Hematopoietic multipotent progenitor cell (in vitro differentiated cells): ENCODE results near the gene RABL6. TPM values are rescaled to one million over a fixed set of nuclear protein-coding genes. Genes with fewer than 3 reads are reported as not detected.
"Not testable (repeated sequence)": the region's sequence is repeated elsewhere in the genome, so short reads cannot be mapped to it uniquely, and the experiment has no call there.

ENCODE experiments used
- DNase-seq, 3 donors: peaks; one replicate each; pipeline ENCODE4 v3.0.0-alpha.2; 2011 to 2015; ENCODE audit warnings: low read depth in 2 of 3, low spot score in 2 of 3
- small RNA-seq: library from RNA; depleted of rRNA; stranded (forward); fragments of <200 nt; gene quantifications from one replicate; pipeline ENCODE3, GENCODE V24; 2012
- total RNA-seq: library from RNA; depleted of rRNA; stranded (reverse); fragments of >200 nt; gene quantifications from one replicate; pipeline ENCODE4 v1.2.3, GENCODE V29; 2012

The RABL6 gene
- total RNA-seq, 1 donor = 66.8 TPM

DNA sequence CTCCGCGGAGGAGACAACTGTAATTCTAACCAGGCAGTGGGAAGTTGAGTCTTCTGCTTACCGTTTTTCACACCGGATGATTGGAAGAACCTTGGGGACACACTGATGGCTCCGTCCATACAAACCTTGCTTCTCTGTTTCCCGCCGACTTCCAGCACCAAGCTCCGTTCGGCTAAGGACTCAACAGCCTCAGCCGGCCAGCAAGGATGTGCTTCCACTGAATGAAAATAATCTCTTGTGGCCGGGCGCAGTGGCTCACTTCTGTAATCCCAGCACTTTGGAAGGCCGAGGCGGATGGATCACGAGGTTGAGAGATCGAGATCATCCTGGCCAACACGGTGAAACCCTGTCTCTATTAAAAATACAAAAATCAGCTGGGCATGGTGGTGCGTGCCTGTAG lies 60.2 kb downstream of the RABL6 start:
- DNase-seq = no peak

DNA sequence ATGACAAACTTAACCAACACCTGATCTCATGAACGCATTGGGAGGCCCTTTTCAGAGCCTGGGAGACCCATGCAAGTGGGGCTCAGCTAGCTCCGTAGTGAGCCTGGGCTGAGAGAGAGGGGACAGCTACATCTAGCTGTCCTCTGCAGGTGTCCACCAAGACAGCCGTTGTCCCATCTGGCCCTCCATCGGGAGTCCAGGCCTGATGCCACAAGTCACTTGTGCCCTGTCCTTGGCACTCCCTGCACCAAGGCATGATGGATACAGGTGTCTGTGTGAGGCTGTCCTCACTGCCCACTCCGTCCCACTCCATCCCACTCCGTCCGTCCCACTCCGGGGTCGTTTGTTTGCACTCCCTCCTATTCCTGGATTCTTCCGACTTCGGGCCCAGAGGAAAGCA lies 60.9 kb downstream of the RABL6 start:
- no peak for DNase-seq

- DNase-seq = not testable (repeated sequence)
Measured at GRCh38 chr9:136869611-136870010, 61.9 kb downstream of the RABL6 start.

- DNase-seq = no peak
Measured at GRCh38 chr9:136875155-136875554, 67.4 kb downstream of the RABL6 start.

DNA sequence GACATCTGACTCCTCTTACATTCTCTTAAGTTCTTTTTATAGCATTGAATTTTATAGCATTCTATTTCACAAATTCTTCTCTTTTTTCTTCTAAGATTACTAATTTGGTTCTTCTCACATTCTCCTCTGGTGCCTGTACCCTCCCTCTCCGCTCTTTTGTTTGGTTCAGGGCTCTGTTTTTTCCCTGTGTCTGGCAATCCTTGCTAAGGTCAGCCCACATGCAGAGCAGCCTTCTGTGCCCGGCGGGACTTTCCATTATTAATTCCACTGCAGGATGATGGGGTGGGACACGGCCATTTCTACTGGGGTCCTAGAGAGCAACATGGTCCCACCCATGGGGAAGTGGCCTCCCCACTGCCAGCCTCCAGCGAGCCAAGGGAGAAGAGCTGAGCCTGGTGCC lies 68.7 kb downstream of the RABL6 start:
- no peak for DNase-seq

GRCh38 chr9:136880651-136881050 lies 72.9 kb downstream of the RABL6 start:
- no peak for DNase-seq

GRCh38 chr9:136881691-136882108 lies 74.0 kb downstream of the RABL6 start:
- DNase-seq = peak in 1 of 3 donors; percentile 46

DNA sequence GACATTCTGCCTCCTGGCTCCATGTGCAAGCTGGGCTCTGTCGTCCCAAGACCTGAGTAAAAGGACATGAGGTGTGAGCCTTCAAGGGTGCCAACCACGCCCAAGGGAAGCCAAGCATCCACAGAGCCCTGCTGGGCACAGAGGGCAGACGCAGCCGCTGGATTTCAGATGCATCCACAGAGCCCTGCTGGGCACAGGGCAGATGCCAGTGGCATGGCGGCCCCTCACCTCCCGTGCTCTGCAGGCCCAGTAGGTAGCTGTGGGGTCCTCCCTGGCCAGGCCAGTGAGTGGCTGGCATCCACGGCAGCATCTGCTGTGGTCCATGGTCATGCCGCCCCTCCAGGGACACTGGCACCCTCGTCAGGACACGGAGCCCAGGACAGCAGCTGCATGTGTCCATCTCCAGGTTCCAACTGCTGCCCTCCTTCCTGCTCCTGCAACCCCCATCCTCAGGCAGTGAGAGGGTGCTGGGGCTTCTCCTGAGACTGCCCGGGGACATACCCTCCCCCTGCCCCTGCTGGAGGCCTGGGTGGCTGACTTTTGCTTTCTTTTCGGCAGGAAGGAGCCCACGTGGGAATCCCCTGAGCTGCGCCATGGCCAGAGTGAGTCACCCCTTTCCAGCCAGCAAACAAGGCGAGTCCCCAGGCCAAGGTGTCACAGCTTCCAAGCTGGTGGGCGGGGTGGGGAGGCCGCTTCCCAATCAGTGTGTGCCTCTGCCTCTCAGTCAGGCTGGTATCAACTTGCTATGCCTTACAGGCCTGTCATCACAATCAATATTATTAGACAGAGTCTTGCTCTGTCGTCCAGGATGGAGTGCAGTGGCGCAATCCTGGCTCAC lies 74.6 kb downstream of the RABL6 start:
- peak; percentile 47 to 91 (median 90) for DNase-seq

GRCh38 chr9:136882947-136883283 lies 75.2 kb downstream of the RABL6 start:
- DNase-seq = not testable (repeated sequence)

DNA sequence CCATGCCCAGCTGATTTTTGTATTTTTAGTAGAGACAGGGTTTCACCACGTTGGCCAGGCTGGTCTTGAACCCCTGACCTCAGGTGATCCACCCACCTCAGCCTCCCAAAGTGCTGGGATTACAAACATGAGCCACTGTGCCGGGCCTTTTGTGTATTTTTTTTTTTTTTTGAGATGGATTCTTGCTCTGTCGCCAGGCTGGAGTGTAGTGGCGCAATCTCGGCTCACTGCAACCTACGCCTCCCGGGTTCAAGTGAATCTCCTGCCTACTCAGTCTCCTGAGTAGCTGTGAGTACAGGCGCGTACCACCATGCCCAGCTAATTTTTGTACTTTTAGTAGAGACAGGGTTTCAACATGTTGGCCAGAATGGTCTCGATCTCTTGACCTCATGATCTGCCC lies 75.9 kb downstream of the RABL6 start:
- DNase-seq = not testable (repeated sequence)

GRCh38 chr9:136885950-136886578 lies 78.3 kb downstream of the RABL6 start, which contains the start of gene TRAF2:
Gene TRAF2 (plus strand): TSS chr9:136886516. CDS start chr9:136898741, 12,225 bp downstream.
- DNase-seq = peak; percentile 98 to 99 (median 98)

DNA sequence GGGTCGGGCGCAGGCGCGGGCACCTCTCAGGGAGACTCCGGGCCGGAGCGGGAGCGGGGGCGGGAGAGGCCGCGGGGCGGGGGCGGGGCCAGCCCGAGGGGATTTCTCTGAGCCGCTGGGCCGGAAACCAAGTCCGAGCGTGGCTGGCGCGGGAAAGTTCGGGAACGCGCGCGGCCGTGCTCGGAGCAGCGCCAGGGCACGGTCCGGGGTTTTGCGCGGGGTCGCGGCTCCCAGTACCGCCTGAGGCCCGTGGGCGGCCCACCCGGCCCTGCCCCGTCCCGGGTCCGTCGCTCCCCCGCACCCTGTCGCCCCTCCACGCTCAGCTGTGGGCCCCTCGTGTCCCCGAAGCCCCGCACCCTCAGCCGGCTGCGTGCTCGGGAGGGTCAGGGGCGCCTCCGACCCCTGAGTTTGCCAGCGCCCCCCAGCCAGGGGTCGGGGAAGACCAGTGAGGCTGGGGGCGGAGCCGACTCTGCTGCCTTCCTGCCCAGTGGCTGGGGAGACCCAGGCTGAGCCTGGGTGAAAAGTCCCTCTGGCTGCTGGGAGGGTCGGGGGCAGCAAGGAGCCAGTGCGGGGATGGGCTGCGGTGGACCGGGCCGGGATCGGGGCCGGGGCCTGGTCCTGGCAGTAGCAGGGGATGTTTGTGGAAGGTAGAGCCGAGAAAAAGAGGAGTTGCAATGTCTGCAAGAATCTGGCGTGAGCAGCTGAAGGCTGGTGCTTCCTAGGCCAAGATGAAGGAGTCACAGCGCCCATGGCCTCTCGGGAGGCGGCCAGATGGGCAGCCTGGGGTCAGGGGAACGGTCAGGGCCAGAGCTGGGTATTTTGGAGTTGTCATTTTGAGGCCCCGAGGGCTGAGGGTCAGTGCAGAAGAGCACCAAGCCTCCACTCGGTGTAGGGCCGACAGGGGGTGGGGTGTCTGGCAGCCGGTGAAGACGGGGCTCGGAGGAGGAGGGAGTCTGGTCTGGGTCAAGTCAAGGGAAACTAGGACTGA lies 79.2 kb downstream of the RABL6 start:
- peak in 2 of 3 donors; percentile 32 to 59 for DNase-seq

DNA sequence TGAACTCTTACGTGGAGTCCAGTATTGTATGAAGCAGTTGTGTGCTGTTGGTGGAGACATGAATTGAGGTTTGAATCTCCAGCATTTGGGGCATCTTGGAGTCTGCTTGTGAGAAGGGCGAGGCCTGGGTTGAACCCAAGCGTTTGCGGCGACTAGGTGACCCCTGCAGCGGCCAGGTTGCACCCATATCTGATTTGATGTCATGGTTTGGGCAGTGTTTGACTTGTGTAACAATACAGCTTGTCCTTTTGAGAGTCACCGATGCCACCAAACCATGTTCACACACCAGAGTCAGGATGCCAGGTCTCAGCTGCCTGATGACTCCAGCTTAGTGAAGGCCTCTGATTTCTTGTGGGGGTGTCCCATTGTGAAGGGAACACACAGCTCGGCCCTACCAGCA lies 80.7 kb downstream of the RABL6 start:
- no peak for DNase-seq

- DNase-seq = no peak
Measured at GRCh38 chr9:136889858-136890257, 82.1 kb downstream of the RABL6 start.

DNA sequence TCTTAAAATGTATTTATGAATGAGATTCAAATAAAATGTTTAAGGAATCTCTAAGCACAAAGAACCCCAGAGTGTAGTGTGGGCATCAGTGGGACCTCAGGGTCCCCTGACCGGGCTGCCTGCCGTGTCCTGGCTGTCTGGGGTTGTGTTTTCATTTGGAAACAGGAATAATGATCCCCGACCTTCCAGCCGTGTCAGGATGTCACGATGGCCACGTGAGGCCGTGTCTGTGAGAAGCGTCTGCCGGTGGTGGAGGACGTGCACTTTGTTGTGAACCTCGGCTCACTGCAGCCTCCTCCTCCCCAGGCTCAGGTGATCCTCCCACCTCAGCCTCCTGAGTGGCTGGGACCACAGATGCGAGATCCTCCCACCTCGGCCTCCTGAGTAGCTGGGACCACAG lies 82.9 kb downstream of the RABL6 start:
- no peak for DNase-seq

Small RNA genes within 50 kb of the gene (small RNA-seq; reads per million reads assigned to genes)
- gene AL355987.2 = not detected
- gene ATP6V1G1P3 = not detected
- not detected for gene MIR4292
- 0.41 reads per million for gene MIR4479

Other genes with a start within 250 kb of the RABL6 start
- 272 TPM for gene EGFL7, start 145.0 kb upstream of the RABL6 start, total RNA-seq
- 76.5 TPM for gene AGPAT2, start 120.5 kb upstream of the RABL6 start, total RNA-seq
- gene DIPK1B, start 95.4 kb upstream of the RABL6 start, total RNA-seq = 227 TPM
- gene LCN10, start 65.0 kb upstream of the RABL6 start, total RNA-seq = 1.3 TPM
- 0.81 TPM for gene LCN6, start 59.4 kb upstream of the RABL6 start, total RNA-seq
- gene LCN8, start 49.7 kb upstream of the RABL6 start, total RNA-seq = not detected
- gene LCN15, start 43.4 kb upstream of the RABL6 start, total RNA-seq = not detected
- 47.1 TPM for gene TMEM141, start 16.6 kb upstream of the RABL6 start, total RNA-seq
- gene CCDC183, start 11.6 kb upstream of the RABL6 start, total RNA-seq = 1.6 TPM
- gene AJM1, start 34.5 kb downstream of the RABL6 start, total RNA-seq = 0.27 TPM
- 36.9 TPM for gene PHPT1, start 41.5 kb downstream of the RABL6 start, total RNA-seq
- 1.1 TPM for gene MAMDC4, start 44.4 kb downstream of the RABL6 start, total RNA-seq
- gene EDF1, start 58.4 kb downstream of the RABL6 start, total RNA-seq = 211 TPM
- 20.5 TPM for gene TRAF2, start 78.6 kb downstream of the RABL6 start, total RNA-seq
- 179 TPM for gene FBXW5, start 136.8 kb downstream of the RABL6 start, total RNA-seq
- 0.81 TPM for gene C8G, start 137.3 kb downstream of the RABL6 start, total RNA-seq
- gene LCN12, start 144.3 kb downstream of the RABL6 start, total RNA-seq = 0.54 TPM
- gene PTGDS, start 169.6 kb downstream of the RABL6 start, total RNA-seq = not detected
- not detected for gene LCNL1, start 175.0 kb downstream of the RABL6 start, total RNA-seq
- 16.7 TPM for gene PAXX, start 184.5 kb downstream of the RABL6 start, total RNA-seq
- gene CLIC3, start 188.6 kb downstream of the RABL6 start, total RNA-seq = 0.27 TPM
- gene ABCA2, start 220.3 kb downstream of the RABL6 start, total RNA-seq = 99.1 TPM
- gene FUT7, start 224.1 kb downstream of the RABL6 start, total RNA-seq = 14.3 TPM
- 51.2 TPM for gene NPDC1, start 238.2 kb downstream of the RABL6 start, total RNA-seq
- gene ENTPD2, start 246.1 kb downstream of the RABL6 start, total RNA-seq = not detected